ENCODE data around the gene DCUN1D2.
"Not testable (repeated sequence)": the region's sequence is repeated elsewhere in the genome, so short reads cannot be mapped to it uniquely, and the experiment has no call there.

Gene DCUN1D2

GRCh38 chr13:113465300-113465699 is 25.2 kb downstream of the DCUN1D2 start:
- no peak for DNase-seq (ENCODE audit: low read depth in 2 of 2)

GRCh38 chr13:113464476-113464875 is 26.0 kb downstream of the DCUN1D2 start:
- DNase-seq (ENCODE audit: low read depth in 2 of 2), result no peak

- DNase-seq (ENCODE audit: low read depth in 2 of 2), result no peak
Measured at GRCh38 chr13:113461022-113461751, 29.3 kb downstream of the DCUN1D2 start.

GRCh38 chr13:113460599-113460998 is 29.9 kb downstream of the DCUN1D2 start:
- DNase-seq (ENCODE audit: low read depth in 2 of 2), result no peak

GRCh38 chr13:113460064-113460555 is 30.4 kb downstream of the DCUN1D2 start:
- DNase-seq (ENCODE audit: low read depth in 2 of 2), result no peak

GRCh38 chr13:113458253-113459065 is 32.1 kb downstream of the DCUN1D2 start:
- DNase-seq (ENCODE audit: low read depth in 2 of 2), result no peak

- DNase-seq (ENCODE audit: low read depth in 2 of 2), result no peak
Measured at GRCh38 chr13:113457510-113457909, 33.0 kb downstream of the DCUN1D2 start.

GRCh38 chr13:113456116-113456702 is 34.3 kb downstream of the DCUN1D2 start:
- DNase-seq (ENCODE audit: low read depth in 2 of 2), result no peak

GRCh38 chr13:113455384-113455783 is 35.1 kb downstream of the DCUN1D2 start:
- DNase-seq (ENCODE audit: low read depth in 2 of 2), result no peak

GRCh38 chr13:113454936-113455335 is 35.6 kb downstream of the DCUN1D2 start:
- DNase-seq (ENCODE audit: low read depth in 2 of 2), result no peak

GRCh38 chr13:113452942-113453901 is 37.3 kb downstream of the DCUN1D2 start, which contains the start of gene ADPRHL1:
TSS of gene ADPRHL1 (minus strand) at chr13:113453488. CDS start at chr13:113453437, 51 bp downstream.
- no peak for DNase-seq (ENCODE audit: low read depth in 2 of 2)

GRCh38 chr13:113452466-113452865 is 38.0 kb downstream of the DCUN1D2 start:
- no peak for DNase-seq (ENCODE audit: low read depth in 2 of 2)

GRCh38 chr13:113451951-113452421 is 38.5 kb downstream of the DCUN1D2 start:
- no peak for DNase-seq (ENCODE audit: low read depth in 2 of 2)

GRCh38 chr13:113450861-113451620 is 39.5 kb downstream of the DCUN1D2 start:
- not testable (repeated sequence) for DNase-seq (ENCODE audit: low read depth in 2 of 2)

- DNase-seq (ENCODE audit: low read depth in 2 of 2), result not testable (repeated sequence)
Measured at GRCh38 chr13:113450348-113450744, 40.2 kb downstream of the DCUN1D2 start.

GRCh38 chr13:113449693-113450347 is 40.7 kb downstream of the DCUN1D2 start:
- no peak for DNase-seq (ENCODE audit: low read depth in 2 of 2)

- peak; percentile 10 to 23 for DNase-seq (ENCODE audit: low read depth in 2 of 2)
Measured at GRCh38 chr13:113448885-113449692, 41.4 kb downstream of the DCUN1D2 start.

- DNase-seq (ENCODE audit: low read depth in 2 of 2), result no peak
Measured at GRCh38 chr13:113448545-113448884, 42.0 kb downstream of the DCUN1D2 start.

- no peak for DNase-seq (ENCODE audit: low read depth in 2 of 2)
Measured at GRCh38 chr13:113447596-113447995, 42.9 kb downstream of the DCUN1D2 start.
